HS-27A (cell line): ENCODE measurements around the gene DLG4.

Experiments used
- DNase-seq: peaks from one replicate; pipeline ENCODE4 v3.0.0-alpha.2; 2012; ENCODE audit warnings: low read depth, missing footprints

Gene DLG4

GRCh38 chr17:7229504-7229903, 9.9 kb upstream of the DLG4 start:
- DNase-seq = no peak

- no peak for DNase-seq
These were observed 9.3 kb upstream of the DLG4 start for GRCh38 chr17:7228920-7229319.

GRCh38 chr17:7226721-7227710, 7.4 kb upstream of the DLG4 start:
- no peak for DNase-seq

GRCh38 chr17:7225711-7226331, 6.2 kb upstream of the DLG4 start:
- no peak for DNase-seq

GRCh38 chr17:7224661-7225111, 5.0 kb upstream of the DLG4 start:
- DNase-seq = no peak

GRCh38 chr17:7224110-7224509, 4.5 kb upstream of the DLG4 start:
- DNase-seq = no peak

- DNase-seq = no peak
These were observed 3.7 kb upstream of the DLG4 start for GRCh38 chr17:7223375-7223774.

GRCh38 chr17:7222972-7223292, 3.3 kb upstream of the DLG4 start:
- DNase-seq = no peak

- no peak for DNase-seq
These were observed 2.7 kb upstream of the DLG4 start for GRCh38 chr17:7222093-7222971.

GRCh38 chr17:7221278-7222092, 1.8 kb upstream of the DLG4 start:
- DNase-seq = no peak

- DNase-seq = no peak
These were observed 1.1 kb upstream of the DLG4 start for GRCh38 chr17:7220593-7221277.

- no peak for DNase-seq
These were observed 316 bp downstream of the DLG4 start for GRCh38 chr17:7219229-7219811.

GRCh38 chr17:7218758-7219157, 878 bp downstream of the DLG4 start:
- no peak for DNase-seq

- no peak for DNase-seq
These were observed 1.5 kb downstream of the DLG4 start for GRCh38 chr17:7218166-7218565.

GRCh38 chr17:7217113-7217987, 2.3 kb downstream of the DLG4 start:
- DNase-seq = no peak

- no peak for DNase-seq
These were observed 3.2 kb downstream of the DLG4 start for GRCh38 chr17:7216242-7217112.

- DNase-seq = no peak
These were observed 3.9 kb downstream of the DLG4 start for GRCh38 chr17:7215652-7216180.

- no peak for DNase-seq
These were observed 4.4 kb downstream of the DLG4 start for GRCh38 chr17:7215136-7215638.
